Stimulated activated CD8-positive, alpha-beta memory T cell treated with anti-CD3 and anti-CD28 coated beads, Interleukin-2, amount 100 ng/mL, for 48 hours (primary cell): ENCODE results near the gene MGLL.

ENCODE experiments used
- DNase-seq, 2 donors: peaks; one replicate each; pipeline ENCODE4 v3.0.0-alpha.2; 2020; ENCODE audit warnings: low read depth in 2 of 2

The MGLL gene

DNA sequence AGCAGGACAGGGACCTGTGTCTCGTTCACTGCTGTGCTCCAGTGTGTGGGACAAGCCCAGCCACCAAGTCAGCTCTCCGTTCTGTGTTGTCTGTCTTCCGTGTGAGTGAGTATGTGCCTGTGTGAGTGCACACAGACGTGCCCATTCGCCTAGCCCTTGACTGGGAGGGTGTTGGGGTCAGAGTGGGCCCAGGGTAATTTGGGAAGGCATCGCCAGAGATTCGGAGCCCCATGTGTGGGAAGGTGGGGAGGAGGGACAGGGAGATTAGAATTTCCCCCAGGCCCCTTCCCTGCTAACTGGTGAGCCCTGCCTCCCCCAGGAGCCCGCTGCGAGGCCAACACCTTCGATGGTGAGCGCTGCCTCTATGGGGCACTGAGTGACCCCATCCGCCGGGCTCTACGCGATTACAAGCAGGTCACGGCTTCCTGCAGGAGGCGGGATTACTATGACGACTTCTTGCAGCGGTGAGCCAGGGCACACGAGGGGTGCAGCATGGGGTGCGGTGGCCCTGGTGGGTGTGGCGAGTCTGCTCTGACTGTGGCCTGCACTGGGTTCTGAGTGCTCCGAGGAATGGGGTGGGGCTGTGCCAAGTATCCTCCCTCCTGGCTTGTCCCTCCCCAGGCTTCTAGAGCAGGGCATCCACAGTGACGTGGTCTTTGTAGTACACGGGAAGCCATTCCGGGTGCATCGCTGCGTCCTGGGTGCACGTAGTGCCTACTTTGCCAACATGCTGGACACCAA, 146.5 kb downstream of the MGLL start:
- DNase-seq = no peak

DNA sequence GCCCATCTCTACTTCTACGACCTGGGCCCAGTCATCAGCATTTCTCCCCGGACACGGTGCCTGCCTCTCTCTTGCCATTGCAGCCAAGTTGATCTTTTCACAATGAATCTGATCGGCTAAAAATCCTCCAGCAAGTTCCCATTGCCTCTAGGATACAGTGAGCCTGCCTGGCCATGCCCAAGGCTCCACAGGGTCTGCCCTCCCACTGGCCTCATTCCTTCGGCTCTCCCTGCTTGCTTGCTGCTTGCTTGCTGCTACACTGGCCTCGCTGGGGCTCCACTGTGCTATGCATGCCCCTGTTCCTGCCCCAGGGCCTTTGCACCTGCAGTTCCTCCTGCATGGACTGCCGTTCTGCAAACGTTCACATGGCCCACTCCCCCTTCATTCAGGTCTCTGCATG, 147.5 kb downstream of the MGLL start:
- no peak for DNase-seq

DNA sequence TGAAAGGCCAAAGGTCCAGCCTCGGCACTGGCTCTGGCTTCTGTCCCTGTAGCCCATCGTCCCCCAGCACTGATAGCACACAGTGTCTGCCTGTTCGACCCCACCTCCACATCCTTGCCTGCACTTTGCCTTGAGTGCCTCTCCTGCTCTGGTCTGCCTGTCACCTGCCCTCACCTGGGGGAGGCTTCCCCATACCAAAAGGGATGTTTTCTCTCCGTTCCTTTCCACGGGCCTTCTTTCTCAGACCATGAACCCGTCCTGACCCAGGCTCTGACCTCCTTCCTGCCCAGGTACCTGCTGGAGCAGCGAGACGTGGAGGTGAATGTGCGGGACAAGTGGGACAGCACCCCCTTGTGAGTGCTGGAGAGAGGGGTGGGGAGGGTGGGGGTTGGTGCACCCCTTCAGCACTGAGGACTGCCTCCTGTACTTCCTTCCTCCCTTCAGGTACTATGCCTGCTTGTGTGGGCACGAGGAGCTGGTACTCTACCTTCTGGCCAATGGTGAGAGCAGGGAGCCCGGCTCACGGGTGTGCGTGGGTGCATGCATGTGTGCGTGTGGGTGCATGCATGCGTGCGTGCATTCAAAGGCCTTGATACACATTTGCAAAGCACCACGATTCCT, 148.1 kb downstream of the MGLL start:
- no peak for DNase-seq

DNA sequence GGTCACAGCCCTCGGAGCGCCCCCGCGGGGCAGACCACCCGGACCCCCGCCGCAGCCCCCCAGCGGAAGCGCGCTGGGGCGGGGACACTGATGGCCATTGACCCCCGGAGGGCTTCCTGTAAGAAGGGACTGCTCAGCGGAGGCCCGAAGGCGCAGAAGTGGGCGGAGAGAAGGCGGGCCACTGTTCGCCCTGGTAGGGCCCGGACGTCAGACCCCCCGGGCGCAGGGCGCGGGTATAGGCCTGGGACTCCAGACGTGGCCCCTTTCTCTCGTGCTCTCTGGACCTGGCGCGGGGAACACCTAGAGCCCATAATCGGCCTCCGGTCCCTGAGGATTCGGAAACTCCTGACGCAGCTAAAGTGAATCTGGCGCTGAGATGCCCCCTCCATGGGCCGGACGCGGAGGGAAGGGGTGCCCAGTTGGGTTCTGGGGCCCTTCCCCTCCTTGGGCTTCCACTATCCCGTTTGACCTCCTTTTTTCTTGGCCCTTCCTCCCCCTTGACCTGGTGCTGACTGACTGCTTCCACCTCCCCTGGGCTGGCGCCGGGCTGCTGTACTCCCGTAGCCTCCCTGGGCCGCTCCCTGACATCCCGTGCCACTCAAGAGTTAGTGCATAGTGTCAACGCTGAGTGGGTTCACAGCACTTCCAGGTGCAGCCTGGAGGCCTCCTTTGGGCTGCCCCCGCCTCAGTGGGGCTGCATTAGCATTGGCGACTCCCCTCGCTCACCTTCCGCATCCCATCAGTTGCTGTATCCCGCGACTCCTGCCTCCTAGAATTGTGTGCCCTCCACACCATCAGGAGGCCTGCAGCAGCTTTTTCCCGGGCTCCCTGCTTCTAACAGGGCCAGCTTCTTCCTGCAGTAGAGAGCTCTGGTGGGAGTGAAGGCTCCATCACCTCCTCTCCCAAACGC, 148.9 kb downstream of the MGLL start:
- DNase-seq = peak in 1 of 2 donors; percentile 29

DNA sequence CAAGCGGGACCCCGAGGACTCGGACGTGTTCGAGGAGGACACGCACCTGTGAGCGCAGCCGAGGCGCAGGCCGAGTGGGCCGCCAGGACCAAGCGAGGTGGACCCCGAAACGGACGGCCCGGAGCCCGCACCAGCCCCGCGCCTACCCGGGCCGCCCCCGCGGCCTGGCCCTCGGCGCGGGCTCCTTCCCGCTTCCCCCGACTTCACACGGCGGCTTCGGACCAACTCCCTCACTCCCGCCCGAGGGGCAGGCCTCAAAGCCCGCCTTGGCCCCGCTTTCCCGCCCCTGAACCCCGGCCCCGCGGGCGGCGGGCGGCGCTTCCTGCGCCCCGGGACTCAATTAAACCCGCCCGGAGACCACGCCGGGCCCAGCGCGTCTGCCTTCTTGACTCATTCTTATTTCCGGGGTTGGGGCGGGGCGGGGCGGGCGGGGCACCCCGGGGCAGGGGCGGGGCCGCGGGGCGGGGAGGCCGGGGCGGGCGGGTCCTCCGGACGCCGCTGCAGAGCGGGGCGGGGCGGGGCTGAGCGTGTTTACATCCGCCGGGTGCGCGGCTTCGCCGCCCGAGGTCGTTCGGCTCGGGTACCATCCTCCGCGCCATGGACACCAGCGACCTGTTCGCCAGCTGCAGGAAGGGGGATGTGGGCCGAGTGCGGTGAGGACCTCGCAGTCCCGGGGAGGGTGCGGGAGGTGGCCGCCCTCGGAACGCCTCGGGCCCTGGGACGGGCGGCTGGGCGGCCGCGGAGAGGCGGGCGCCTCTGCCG, 149.7 kb downstream of the MGLL start, which contains the start of gene ABTB1:
ABTB1 (plus strand) TSS at position 524 of the 762 bp plus-strand sequence; CDS start at position 598, 74 bp downstream.
- peak; percentile 78 to 83 for DNase-seq

DNA sequence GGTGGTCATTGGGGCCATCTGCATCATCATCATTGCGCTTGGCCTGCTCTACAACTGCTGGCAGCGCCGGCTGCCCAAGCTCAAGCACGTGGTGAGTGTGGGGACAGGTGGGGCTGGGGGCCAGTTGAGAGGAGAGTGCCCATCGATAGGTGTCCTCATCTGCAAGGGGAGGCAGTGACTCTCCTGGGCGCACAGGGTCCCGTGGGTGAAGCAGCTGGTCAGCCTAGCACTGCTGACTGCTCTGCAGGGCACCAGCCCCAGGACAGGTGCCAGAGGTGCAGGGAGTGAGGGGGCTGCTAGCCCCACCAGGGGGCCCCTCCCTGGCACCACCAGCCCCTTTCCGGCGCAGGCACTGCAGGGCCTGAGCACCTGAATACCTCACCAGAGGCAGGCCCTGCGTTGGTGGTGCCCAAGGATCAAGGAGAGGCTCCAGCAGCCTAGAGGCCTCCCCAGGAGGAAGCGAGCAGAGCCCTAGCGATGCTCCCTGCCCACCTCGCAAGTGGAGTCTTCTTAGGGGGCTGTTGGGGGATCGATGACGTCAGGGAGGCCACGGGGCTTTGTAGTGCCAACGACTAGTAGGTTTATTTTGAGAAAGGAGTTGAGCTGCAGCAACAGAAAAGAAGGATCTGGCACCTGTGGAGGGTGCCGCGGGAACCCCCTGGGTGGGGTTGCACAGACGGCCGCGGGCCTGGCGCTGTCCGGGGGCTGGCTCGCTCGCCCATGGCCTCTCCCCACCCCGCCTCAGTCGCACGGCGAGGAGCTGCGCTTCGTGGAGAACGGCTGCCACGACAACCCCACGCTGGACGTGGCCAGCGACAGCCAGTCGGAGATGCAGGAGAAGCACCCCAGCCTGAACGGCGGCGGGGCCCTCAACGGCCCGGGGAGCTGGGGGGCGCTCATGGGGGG, 150.5 kb downstream of the MGLL start:
- peak in 1 of 2 donors; percentile 21 for DNase-seq

DNA sequence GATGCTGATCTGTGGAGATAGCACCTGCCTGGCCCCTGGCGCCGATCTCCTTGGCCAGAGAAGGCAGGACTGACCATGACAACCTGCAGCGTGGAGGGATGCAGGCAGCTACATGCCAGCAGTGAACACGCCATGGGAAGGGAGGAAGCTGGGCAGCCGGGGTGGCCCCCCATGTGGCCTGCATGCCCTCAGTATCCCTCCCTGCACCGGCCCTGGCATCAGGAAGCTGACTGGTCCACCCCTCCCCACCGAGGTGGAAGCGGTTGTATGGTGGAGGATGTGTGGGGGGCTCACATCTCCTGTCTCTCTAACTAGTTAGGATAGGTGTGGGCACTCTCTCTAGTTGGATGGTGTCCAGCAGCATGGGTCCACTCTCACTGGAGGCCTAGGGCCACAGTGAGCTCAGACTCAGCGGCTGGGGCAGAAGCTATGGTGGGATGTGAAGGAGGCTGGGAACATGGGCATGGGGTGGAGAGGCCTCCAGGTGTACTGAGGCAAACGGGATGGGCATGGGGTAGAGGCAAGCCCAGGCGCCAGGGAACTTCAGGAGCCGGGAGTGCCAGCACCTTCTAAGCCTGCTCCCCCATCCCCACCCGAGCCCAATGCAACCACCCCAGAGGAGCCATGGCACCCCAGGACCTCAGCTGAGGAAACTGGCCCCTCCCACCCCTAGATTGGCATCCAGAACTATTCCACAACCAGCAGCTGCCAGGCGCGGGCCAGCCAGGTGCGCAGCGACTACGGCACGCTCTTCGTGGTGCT, 151.4 kb downstream of the MGLL start:
- no peak for DNase-seq

DNA sequence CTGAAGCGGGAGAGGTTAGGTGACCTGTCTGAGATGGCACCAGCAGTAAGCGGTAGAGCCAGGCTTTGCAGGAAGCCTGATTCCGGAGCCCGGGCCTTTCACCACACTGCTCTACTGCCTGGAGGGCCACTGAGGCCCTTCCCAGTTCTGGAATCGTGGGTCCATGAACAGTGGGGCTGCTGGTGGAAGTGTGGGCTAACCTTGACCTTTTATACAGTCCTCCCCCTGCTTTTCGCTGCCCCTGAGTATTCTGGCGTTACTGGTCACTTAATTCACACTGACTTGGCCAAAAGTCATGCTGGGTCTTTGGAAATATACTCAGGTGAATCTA, 152.1 kb downstream of the MGLL start:
- no peak for DNase-seq

DNA sequence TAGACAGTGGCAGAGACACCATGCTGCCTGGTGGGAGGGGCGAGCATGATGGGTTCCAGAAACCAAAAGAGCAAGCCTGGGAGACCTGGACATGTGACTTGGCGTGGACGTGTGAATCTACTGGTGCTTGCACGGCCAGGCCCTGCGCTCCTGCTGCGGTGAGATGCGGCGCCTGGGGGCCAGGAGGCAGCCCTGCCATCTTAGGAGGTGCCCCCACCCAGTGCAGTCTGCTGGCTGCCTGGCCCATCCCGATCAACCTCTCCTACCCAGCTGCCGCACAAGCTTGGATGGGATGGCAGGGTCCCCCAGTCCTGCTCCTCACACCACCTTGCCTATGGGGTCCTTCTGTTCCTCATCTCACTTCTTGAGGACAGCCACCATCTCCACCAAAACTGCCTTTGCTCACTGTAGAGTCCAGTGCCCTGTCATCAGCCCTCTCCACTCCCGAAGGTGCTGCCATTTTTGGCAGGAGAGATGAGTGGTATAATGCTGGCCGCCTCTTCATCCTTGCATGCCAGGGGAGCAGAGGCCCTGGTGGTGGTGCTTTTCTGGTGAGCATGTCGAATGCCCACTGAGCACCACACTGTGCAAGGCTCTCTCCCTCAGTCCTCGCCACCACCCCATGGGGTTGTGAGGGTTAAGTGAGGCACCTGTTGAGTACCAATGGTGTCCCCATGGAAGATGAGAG, 152.6 kb downstream of the MGLL start:
- no peak for DNase-seq

DNA sequence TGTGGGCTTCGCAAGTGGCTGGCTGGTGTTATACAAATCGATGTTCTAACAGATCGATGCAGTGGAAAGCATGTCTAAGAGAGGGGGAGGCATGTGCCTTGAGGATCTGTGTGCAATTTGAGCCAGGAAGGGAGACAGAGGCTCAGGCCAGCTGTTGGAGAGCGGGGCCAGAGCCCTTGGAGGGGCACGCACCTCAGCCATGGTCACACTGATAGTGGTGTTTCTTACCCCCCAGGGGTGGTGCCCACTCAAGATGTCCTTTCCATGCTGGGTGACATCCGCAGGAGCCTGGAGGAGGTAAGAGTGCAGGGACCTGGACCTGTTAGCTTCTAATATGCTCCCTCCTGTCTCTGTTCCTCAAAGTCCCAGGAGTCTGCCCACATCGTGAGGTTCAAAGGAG, 153.4 kb downstream of the MGLL start:
- DNase-seq = no peak

DNA sequence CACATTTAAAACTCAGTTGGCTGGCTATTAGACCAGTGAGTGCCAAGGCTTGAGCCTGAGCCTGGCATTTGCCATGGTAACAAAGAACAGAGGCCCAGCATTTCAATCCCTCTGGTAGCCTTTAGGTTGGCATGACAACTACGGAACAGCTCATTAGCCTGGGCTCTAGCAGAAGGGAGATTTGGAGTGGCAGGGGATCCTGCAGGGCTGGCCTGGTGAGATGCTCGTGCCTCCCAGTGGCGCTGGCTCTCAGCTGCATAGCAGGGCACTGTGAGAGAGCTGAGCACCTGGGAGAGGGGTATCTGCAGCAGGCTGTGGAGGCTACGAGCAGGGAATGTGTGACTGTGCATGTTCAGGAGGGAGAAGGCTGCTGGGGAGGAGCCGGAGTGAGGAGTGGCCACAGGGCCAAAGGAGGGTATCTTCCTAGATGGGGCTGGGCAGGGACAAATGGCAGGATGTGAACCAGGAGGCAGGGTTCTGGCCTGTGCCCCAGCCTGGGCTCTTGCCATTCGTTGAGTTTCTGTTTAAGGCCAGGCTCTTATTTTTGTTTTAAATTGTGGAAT, 155.1 kb downstream of the MGLL start:
- no peak for DNase-seq

DNA sequence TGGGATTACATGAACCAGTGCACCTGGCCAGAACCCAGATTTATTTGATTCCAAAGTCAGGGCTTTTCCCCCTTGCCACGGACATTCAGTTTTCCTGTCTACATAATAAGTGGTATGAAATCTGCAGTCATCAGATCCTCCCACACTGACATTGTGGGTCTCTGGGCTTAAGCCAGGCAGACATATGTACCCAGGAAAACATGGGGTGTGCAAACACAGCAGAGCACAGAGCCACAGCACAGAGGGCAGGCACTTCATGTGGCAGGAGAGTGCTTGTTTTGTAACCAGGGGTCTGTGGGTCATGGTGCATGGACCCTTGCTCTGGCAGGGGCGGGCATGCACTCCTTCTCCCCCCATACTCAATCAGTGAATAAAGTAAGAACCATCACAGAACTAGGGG, 155.6 kb downstream of the MGLL start:
- DNase-seq = no peak

DNA sequence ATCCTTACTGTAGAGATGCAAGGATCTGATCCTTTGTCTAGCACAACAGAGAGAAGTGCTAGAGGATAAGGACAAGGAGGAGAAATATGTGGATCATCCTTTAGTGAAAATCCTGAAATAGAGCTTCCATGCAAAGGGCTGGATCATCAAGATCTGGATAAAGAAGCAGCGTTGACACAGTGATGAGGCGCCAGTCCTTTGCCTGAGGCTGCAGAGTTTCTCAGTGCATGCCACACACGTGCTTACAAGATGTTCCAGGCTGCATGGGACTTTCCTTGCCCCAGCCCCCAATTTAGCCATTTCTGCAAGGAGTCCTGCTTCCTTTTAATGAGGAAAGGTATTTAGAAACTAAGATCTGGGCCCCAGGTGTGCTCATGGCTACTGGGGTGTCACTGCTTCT, 156.7 kb downstream of the MGLL start:
- no peak for DNase-seq

DNA sequence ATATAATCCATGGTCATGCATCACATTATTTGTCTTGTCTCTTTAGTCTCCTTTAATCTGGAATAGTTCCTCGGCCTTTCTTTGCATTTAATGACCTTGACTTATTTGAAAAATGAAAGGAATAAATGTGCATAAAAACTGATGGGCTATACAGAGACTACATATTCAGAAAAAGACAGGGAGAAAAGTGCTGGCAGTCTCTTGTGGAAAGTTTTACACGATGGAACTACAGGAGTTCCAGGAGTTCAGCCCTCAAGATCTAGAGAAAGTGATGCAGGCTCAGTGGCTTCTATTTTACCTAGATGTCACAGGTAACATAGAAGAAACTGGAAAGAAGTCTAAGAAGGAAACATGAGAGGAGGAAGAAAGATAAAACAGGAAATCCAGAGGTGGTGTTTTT, 157.2 kb downstream of the MGLL start:
- DNase-seq = no peak

DNA sequence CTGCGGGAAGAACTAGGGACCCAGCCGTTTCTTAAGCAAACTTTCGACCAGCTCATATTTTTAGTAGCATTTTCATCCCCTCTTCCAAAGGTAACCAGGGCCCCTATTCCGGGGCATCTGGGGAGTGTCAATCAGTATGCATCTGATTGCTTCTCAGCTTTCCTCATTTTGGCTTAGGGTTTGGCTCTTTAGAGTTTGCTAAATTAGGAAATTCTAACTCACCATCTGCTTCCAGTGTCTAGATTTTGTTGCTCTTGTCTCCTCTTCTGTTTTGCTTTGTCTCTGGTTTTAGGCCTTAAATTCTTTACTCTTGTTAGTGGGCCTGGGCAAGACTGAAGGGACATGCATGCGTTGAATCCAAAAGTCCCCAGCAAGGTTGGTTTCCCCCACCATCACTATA, 159.2 kb downstream of the MGLL start:
- no peak for DNase-seq

DNA sequence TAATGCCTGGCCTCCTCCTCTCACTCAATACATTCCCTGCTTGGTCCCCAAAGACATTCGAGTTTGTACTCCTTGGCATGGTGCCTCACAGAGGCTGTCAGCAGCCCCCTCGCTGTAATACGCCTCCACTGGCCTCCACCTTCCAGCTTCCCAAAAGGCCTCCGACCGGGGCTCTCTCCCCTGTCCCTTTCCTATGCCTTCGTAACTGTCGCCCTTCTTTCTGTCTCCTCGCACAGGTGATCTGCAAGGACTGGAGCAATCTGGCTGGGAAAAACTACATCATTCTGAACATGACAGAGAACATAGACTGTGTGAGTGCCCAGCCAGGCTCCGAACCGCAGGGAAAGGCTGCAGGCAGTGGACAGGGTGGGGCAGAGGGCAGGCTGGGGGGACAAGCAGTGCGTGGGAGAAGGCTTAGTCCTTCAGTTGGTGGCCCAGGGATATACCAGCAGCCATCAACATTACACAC, 160.3 kb downstream of the MGLL start:
- DNase-seq = no peak

DNA sequence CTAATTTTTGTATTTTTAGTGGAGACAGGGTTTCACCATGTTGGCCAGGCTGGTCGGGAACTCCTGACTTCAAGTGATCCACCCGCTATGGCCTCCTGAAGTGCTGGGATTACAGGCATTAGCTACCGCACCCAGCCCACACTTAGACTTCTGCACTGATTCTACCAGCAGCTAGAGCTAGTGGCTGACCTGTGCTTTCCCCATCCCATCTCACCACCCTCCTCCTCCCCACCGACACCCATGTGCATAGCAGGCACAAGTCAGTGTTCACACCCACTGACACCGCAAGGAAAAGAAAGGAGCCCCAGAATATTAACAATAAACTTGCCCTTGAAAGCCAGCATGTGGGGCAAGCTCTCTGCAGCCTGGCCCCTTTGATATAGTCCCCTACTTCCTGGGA, 160.7 kb downstream of the MGLL start:
- DNase-seq = no peak

DNA sequence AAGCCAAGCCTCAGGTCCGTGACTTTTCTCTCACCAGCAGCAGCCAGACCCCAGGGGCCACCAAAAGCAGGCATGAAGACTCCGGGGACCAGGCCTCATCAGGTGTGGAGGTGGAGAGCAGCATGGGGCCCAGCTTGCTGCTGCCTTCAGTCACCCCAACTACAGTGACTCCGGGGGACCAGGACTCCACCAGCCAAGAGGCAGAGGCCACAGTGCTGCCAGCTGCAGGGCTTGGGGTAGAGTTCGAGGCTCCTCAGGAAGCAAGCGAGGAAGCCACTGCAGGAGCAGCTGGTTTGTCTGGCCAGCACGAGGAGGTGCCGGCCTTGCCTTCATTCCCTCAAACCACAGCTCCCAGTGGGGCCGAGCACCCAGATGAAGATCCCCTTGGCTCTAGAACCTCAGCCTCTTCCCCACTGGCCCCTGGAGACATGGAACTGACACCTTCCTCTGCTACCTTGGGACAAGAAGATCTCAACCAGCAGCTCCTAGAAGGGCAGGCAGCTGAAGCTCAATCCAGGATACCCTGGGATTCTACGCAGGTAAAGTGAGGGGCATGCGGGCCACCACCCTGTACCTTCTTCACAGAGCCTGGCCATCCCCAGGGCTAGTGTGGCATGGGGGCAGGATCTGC, 161.6 kb downstream of the MGLL start:
- no peak for DNase-seq

DNA sequence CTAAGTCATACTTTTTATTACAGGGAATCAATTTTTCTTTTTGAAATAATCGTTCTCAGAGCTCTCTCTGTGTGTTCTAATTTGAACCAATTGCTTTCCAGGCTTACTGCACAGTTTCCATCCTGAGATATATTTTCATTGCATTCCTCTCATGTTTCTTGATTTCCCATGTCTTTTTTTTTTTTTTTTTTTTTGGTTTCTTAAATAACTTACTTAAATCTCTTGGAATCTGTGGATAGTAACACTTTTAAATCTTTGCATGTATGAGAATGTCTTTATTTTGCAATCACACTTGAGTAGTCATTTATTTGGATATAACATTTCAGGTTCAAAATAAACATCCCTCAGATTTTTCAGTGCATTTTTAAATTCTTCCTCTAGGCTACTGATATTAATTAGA, 164.1 kb downstream of the MGLL start:
- no peak for DNase-seq
